IMR-90 (cell line): ENCODE results near the gene HECW1. TPM values are rescaled to one million over a fixed set of nuclear protein-coding genes. Genes with fewer than 3 reads are reported as not detected.

ENCODE experiments used
- ATAC-seq: fragments of 200-7000 bp; cut with Tn5 transposase; 2 replicates; pipeline ENCODE4 v1.9.1; 2020; ENCODE audit warnings: low read depth, mild to moderate bottlenecking, moderate library complexity
- BruUV-seq: library from RNA; stranded (reverse); fragments of 400-500 nt; replicated peaks from 2 replicates; lab custom pipeline; 2021; lab: Mats Ljungman, UMichigan
- CTCF ChIA-PET: fragments of 300-600 bp; formaldehyde crosslinking; extraction: SDS; loops from one replicate; lab custom pipeline; 2021; ENCODE audit warnings: antibody characterized with exemption; lab: Yijun Ruan, JAX
- POLR2A ChIA-PET: fragments of 300-600 bp; sonication (Branson Sonifier 250); formaldehyde crosslinking; loops from one replicate; lab custom pipeline; 2022; ENCODE audit warnings: antibody characterized with exemption; ENCODE audit not compliant: unreplicated experiment; lab: Charles Lee
- DNase-seq: peaks from one replicate; pipeline ENCODE4 v3.0.0; 2013
- H2AFZ ChIP-seq: replicated peaks from 2 replicates; pipeline ENCODE3; 2013; ENCODE audit warnings: low read length, mild to moderate bottlenecking; ENCODE audit not compliant: poor library complexity
- H2AK5ac ChIP-seq: 2 replicates; pipeline ENCODE4 v1.6.1; 2013; ENCODE audit warnings: low read depth, low read length, inconsistent platforms
- H2AK9ac ChIP-seq: replicated peaks from 2 replicates; pipeline ENCODE3; 2013; ENCODE audit warnings: mild to moderate bottlenecking, low read depth, low read length, moderate library complexity; ENCODE audit not compliant: poor library complexity
- H2BK120ac ChIP-seq: 2 replicates; pipeline ENCODE4 v1.6.1; 2013; ENCODE audit warnings: low read depth, low read length, inconsistent platforms
- H2BK15ac ChIP-seq: 3 replicates; pipeline ENCODE4 v1.6.1; 2013; ENCODE audit warnings: low read depth, low read length, inconsistent platforms
- H2BK20ac ChIP-seq: 2 replicates; pipeline ENCODE4 v1.6.1; 2013; ENCODE audit warnings: low read depth, mild to moderate bottlenecking, inconsistent platforms, low read length, moderate library complexity
- H2BK5ac ChIP-seq: 2 replicates; pipeline ENCODE4 v1.6.1; 2013; ENCODE audit warnings: mild to moderate bottlenecking, low read depth, low read length, inconsistent platforms; ENCODE audit not compliant: poor library complexity, severe bottlenecking
- H3K14ac ChIP-seq: replicated peaks from 2 replicates; pipeline ENCODE4 v1.6.1; 2013; ENCODE audit warnings: low read depth, low read length, inconsistent platforms
- H3K18ac ChIP-seq: 2 replicates; pipeline ENCODE4 v1.6.1; 2013; ENCODE audit warnings: low read depth, low read length, control low read depth
- H3K23ac ChIP-seq: 2 replicates; pipeline ENCODE4 v1.6.1; 2013; ENCODE audit warnings: low read depth, low read length, inconsistent platforms
- H3K27ac ChIP-seq: 2 replicates; pipeline ENCODE4 v1.5.1; 2013; ENCODE audit warnings: mild to moderate bottlenecking, control low read depth, low read length; ENCODE audit not compliant: insufficient read depth
- H3K27me3 ChIP-seq: 2 replicates; pipeline ENCODE4 v1.6.1; 2013; ENCODE audit warnings: low read length; ENCODE audit not compliant: control insufficient read depth, insufficient read depth
- H3K36me3 ChIP-seq: 2 replicates; pipeline ENCODE4 v1.6.1; 2013; ENCODE audit warnings: low read length, mixed read lengths; ENCODE audit not compliant: control insufficient read depth, insufficient read depth
- H3K4ac ChIP-seq: 2 replicates; pipeline ENCODE4 v1.6.1; 2013; ENCODE audit warnings: low read depth, low read length, inconsistent platforms
- H3K4me1 ChIP-seq: 2 replicates; pipeline ENCODE4 v1.6.1; 2013; ENCODE audit warnings: low read length, mixed read lengths; ENCODE audit not compliant: control insufficient read depth, insufficient read depth
- H3K4me2 ChIP-seq: 2 replicates; pipeline ENCODE4 v1.6.1; 2013; ENCODE audit warnings: low read depth, mild to moderate bottlenecking, control low read depth, low read length, moderate library complexity
- H3K4me3 ChIP-seq: 2 replicates; pipeline ENCODE4 v1.5.1; 2013; ENCODE audit warnings: low read depth, mild to moderate bottlenecking, control low read depth, low read length, moderate library complexity; ENCODE audit not compliant: insufficient read depth
- H3K56ac ChIP-seq: 2 replicates; pipeline ENCODE4 v1.6.1; 2013; ENCODE audit warnings: low read length, inconsistent platforms; ENCODE audit not compliant: insufficient read depth; ENCODE audit errors: extremely low read depth
- H3K79me1 ChIP-seq, 2 experiments: 2 replicates each; pipeline ENCODE4 v1.6.1; 2013; ENCODE audit warnings: low read length in 2 of 2, inconsistent platforms in 1 of 2, low read depth in 1 of 2
- H3K9ac ChIP-seq: 2 replicates; pipeline ENCODE4 v1.6.1; 2013; ENCODE audit warnings: low read depth, low read length, control low read depth
- H3K9me1 ChIP-seq: 2 replicates; pipeline ENCODE4 v1.6.1; 2013; ENCODE audit warnings: low read length, inconsistent platforms; ENCODE audit not compliant: insufficient read depth
- H3K9me3 ChIP-seq: 2 replicates; pipeline ENCODE4 v1.6.1; 2013; ENCODE audit warnings: low read length; ENCODE audit not compliant: control insufficient read depth, insufficient read depth
- H4K20me1 ChIP-seq: 2 replicates; pipeline ENCODE4 v1.6.1; 2013; ENCODE audit warnings: low read length, inconsistent platforms; ENCODE audit not compliant: insufficient read depth
- H4K5ac ChIP-seq: 2 replicates; pipeline ENCODE4 v1.6.1; 2013; ENCODE audit warnings: mild to moderate bottlenecking, low read depth, low read length, control low read depth
- H4K8ac ChIP-seq, 2 experiments: 2 replicates each; pipeline ENCODE4 v1.6.1; 2013; ENCODE audit warnings: low read depth in 2 of 2, low read length in 2 of 2, control low read depth in 1 of 2, inconsistent platforms in 1 of 2
- H4K91ac ChIP-seq: 2 replicates; pipeline ENCODE4 v1.6.1; 2013; ENCODE audit warnings: low read depth, low read length, inconsistent platforms; ENCODE audit not compliant: insufficient read depth
- BHLHE40 ChIP-seq: fragments of 150-350 bp; IDR thresholded peaks from 2 replicates; pipeline ENCODE4 v1.6.1; 2016; ENCODE audit warnings: mild to moderate bottlenecking, low read depth, low read length
- CHD1 ChIP-seq: IDR thresholded peaks from 2 replicates; pipeline ENCODE4 v1.6.1; 2012; ENCODE audit warnings: low read depth, low read length, improper control_type of control experiment
- MAFK ChIP-seq: IDR thresholded peaks from 2 replicates; pipeline ENCODE4 v1.6.1; 2012; ENCODE audit warnings: low read depth, low read length, improper control_type of control experiment
- NFE2L2 ChIP-seq: fragments of 150-350 bp; IDR thresholded peaks from 2 replicates; pipeline ENCODE4 v1.6.1; 2016; ENCODE audit warnings: low read depth, mild to moderate bottlenecking, low read length
- POLR2A ChIP-seq: IDR thresholded peaks from 2 replicates; pipeline ENCODE4 v1.6.1; 2012; ENCODE audit warnings: mild to moderate bottlenecking, low read depth, low read length
- SMC3 ChIP-seq: fragments of 150-350 bp; IDR thresholded peaks from 2 replicates; pipeline ENCODE4 v1.6.1; 2016; ENCODE audit warnings: low read depth, mild to moderate bottlenecking, antibody characterized with exemption, low read length, moderate library complexity
- USF2 ChIP-seq: fragments of 150-350 bp; IDR thresholded peaks from 2 replicates; pipeline ENCODE4 v1.6.1; 2017; ENCODE audit warnings: mild to moderate bottlenecking, antibody characterized with exemption, low read length, low read depth
- dilution Hi-C: fragments of 300-500 bp; cut with HindIII; formaldehyde crosslinking; loops from one replicate; pipeline ENCODE4 v1.14.3; 2018; ENCODE audit warnings: low sequenced_read_pairs; ENCODE audit not compliant: unreplicated experiment
- in situ Hi-C: fragments of 300-500 bp; cut with MboI; formaldehyde crosslinking; loops from 3 replicates; pipeline ENCODE4 v1.14.3; 2019; ENCODE audit warnings: low sequenced_read_pairs, inconsistent platforms, mixed read lengths
- intact Hi-C: fragments of 100-400 bp; cut with micrococcal nuclease; formaldehyde crosslinking; loops from 2 replicates; pipeline ENCODE4 v1.10.0; 2022
- polyA plus RNA-seq, 3 experiments: library from polyadenylated mRNA; depleted of rRNA; stranded (reverse); fragments of >200 nt; gene quantifications; 2 replicates each; pipeline ENCODE4 v1.2.3, GENCODE V29; 2012; ENCODE audit warnings: low replicate concordance in 1 of 3
- total RNA-seq: library from RNA; depleted of rRNA; stranded (reverse); fragments of >200 nt; gene quantifications from 2 replicates; pipeline ENCODE4 v1.2.3, GENCODE V29; 2012

The HECW1 gene
- total and polyA plus RNA-seq, 2 of the 4 experiments (the other 2 are of a cell fraction) = 0.56 to 1.3 TPM

- intact Hi-C loops = no loop called here
- no TSS peak for BruUV-seq
- TF ChIP-seq NFE2L2 (no peak), BHLHE40 (no peak), MAFK (no peak), USF2 (no peak), SMC3 (no peak), POLR2A (no peak), CHD1 (no peak)
- H2BK15ac ChIP-seq = no peak overlapping the region
- no peak overlapping the region for H2BK20ac ChIP-seq
- H3K9ac ChIP-seq = no peak overlapping the region
- no peaks in the 10 kb centered on the region for H4K20me1 ChIP-seq
- no peaks in the 10 kb centered on the region for H3K79me1 ChIP-seq
- H3K27me3 ChIP-seq = peaks cover 28% of the 10 kb centered on the region
- H2AFZ ChIP-seq = no peak overlapping the region
- H3K14ac ChIP-seq = no peak overlapping the region
- dilution Hi-C loops = no loop called here
- H3K18ac ChIP-seq = no peak overlapping the region
- ChIA-PET POLR2A (no interaction called here), CTCF (interaction anchor here (0.6 kb wide), 1 partner anchor 397 kb away, joined by 3 read pairs; no protein-coding TSS in a partner anchor)
- H4K8ac ChIP-seq = no peak overlapping the region
- H2BK5ac ChIP-seq = no peak overlapping the region
- ATAC-seq = no peak
- no peak overlapping the region for H2AK5ac ChIP-seq
- no peaks in the 10 kb centered on the region for H3K9me1 ChIP-seq
- no peaks in the 10 kb centered on the region for H3K4me1 ChIP-seq
- in situ Hi-C loops = no loop called here
- no peak overlapping the region for H3K4me3 ChIP-seq
- no peaks in the 10 kb centered on the region for H3K36me3 ChIP-seq
- no peak overlapping the region for H3K27ac ChIP-seq
- no peak overlapping the region for H4K91ac ChIP-seq
- no peak overlapping the region for H3K56ac ChIP-seq
- no peak for DNase-seq
- H3K4ac ChIP-seq = no peak overlapping the region
- H3K4me2 ChIP-seq = no peak overlapping the region
- H4K5ac ChIP-seq = no peak overlapping the region
- H2AK9ac ChIP-seq = no peak overlapping the region
- no peak overlapping the region for H2BK120ac ChIP-seq
- H3K9me3 ChIP-seq = peaks cover 2% of the 10 kb centered on the region; the same call in 1 of the 2 replicates
- H3K23ac ChIP-seq = no peak overlapping the region
Observed at GRCh38 chr7:43546231-43546630, 433.8 kb downstream of the HECW1 start.
